ENCODE measurements around the gene PYGO2.

PYGO2 gene

DNA sequence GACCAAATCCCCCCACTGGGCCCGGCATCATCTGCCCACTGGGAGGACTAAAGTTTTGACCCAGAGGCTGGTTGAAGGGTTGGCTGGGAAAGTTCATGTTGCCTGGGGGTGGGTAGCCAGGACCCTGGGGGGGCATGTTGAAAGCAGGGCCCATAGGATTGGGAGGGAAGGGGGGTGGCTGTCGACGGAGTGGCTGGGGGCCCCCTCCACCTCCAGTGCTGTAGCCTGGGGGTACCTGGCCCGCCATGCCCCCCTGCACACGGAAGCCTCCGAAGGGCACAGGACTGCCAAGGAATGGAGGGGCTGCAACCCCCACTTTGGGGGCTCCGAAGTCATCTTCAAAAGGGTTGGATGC, 2.2 kb downstream of the PYGO2 start:
- no peak for DNase-seq

DNA sequence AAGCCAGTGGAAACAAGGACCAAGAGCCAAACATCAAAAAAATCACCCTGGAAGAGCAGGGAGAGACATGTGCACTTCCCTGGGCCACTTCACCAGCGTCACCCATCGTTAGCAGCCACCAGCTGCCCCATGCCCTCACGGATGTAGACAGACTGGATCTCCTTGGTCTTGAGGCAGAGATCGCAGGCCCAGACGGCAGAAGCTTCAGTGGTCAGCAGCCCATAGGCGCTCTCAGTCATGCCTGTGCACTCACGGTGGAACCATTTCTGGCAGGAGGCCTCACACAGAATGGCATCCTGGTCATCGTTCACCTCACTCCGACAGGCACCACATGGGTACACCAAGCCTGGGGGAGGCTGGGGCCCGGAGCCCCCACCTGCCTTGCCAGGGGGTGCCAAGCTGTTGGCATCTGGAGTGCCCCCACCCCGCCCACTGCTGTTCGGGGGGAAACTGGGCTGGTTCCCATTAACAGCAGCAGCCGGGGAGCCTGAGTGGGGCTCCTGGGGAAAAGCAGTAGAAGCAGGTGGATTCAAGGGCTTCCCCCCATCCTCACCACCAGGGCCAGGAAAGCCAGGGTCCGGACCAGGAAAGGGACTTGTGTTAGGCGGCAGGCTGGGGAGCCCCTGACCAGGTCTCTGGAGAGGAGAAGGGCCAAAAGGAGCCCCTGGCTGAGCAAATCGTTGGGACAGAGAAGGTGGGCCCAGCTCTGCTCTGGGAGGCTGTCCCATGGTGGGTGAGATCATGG, 2.7 kb downstream of the PYGO2 start:
- no peak for DNase-seq

DNA sequence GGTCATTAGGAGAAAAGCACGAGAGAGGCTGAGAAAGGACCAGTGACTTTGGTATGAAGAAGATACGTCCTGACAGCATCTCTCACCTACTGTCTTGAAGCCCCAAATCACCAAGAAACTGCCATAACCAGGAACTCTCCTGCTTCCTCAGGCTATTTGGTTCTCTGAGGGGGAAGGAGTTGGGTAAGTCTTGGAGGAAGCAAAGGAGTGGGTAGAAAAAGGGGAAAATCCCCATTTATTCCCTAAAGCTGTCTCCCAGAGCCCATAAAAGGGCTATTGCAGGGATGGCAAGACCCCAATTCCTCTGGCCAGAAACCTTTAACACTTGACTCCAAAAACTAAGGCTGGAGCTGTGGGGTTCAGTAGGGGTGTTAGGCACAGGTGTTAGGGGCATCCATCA, 3.5 kb downstream of the PYGO2 start:
- DNase-seq, result no peak

DNA sequence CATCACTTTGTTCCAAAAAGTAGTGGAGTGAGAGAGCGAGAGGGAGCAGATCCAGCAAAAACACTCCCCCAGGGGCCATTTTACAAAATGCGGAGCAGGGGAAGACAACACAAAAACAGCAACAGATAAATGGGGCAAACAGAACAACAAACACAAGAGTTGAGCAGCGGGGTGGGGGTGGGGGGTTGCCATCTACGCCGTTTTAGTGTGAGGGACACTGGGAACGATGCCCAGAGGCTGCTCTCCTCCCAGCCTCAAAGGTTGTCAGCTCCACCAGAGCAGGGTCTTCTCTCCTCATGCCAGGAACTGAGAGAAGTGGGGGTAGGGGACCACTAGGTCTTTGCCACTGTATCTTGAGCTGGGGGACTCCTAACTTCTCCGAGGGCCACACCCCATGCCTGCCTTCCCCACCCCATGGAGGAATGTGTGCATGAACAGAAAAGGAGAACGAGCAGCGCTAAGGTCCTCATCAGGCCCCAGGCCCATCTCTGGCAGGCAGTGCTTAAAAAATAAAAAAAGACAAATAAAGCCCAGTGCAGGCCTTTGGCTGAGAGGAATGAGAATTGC, 4.4 kb downstream of the PYGO2 start:
- no peak for DNase-seq

DNA sequence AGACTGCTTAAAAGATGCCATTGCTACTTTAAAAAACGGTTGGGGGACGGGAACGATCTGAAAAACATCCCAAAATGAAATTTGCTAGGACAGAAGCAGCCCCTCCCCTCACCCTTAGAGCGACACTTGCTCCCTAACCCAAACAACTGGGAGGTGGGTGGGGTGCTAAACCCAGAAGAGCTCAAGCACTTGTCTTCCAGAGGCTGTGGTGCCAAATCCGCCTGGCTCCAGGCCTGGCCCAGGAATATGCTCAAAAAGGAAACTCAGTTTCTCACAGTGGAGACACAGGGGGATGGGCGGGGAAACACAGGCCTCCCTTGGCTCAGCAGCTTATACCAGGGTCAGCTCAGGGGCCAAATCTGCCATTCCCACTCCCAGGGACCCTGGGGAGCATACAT, 5.0 kb downstream of the PYGO2 start:
- no peak for DNase-seq

DNA sequence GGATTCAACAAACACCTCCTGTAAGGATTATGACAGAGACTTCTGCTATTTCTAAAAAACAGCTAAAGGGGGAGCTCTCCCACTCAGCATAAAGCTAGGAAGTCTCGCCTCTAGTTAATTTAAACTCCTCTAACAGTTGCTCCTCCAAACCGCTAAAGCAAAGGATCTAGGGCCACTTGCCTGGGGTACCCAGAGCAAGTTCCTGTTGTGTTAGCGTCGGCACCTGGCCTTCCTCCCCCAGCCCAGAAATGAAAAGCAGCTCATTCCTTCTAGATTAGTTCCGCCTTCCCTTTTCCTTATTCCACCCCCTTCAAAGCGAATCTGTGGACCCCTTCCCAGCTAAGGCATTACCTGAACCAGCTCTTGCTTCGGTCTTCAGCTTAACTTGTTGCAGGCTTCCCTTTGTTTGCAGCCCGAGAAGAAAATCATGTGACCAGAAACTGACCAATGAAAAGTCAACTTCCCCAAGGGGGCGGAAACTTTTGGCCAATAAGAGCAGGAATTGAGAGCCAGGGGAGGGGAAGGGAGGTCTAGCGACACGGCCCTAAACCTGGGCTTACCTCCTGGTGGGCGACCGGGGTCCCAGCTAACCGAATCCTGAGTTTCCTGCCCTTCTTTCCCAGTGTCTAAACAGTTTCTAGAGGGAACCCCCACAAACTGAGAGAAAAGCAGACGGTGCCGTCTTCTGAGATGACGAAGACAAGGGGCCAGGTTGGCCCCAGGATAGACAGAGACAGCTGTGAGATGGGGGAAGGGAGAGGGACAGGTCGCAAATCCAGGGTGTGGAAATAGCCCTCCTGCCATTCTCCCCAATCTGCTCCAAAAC, 5.7 kb downstream of the PYGO2 start, which contains the start of gene PBXIP1:
Gene PBXIP1 (minus strand): TSS at position 382 of the 826 bp plus-strand sequence. CDS start 2,378 bp downstream, outside the sequence.
- peak; percentile 96 for DNase-seq

DNA sequence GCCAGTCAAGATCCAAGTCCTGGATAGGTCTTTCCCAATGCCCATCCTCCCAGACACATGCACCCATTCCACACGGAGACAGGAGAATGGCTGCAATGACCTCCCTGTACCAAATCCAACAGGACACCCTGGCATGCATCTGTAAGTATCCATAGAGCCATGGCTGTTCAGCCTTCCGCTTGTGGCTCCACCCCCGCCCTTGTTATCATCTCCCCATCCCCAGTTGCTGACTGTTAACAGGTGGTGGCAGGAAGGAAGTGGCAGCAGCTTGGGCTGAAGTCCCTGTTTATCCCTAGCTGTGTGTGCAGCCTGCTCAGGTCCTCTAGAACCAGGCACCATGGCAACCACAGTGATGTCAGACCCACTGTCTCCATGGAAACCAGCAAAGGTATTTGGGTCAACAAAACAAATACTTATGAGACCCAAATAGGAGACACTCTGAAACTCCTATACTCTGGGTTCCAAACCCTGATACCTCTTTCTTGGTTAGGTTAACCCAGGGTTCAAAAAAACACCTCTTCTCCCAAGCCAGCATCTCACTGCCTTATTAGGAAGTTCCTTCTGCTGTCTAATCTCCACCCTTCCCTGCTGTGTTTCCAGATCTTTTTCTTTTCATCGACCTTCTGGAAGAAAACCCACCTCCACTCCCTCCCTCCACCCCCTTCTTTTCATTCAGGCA, 6.4 kb downstream of the PYGO2 start:
- DNase-seq, result peak; percentile 83

DNA sequence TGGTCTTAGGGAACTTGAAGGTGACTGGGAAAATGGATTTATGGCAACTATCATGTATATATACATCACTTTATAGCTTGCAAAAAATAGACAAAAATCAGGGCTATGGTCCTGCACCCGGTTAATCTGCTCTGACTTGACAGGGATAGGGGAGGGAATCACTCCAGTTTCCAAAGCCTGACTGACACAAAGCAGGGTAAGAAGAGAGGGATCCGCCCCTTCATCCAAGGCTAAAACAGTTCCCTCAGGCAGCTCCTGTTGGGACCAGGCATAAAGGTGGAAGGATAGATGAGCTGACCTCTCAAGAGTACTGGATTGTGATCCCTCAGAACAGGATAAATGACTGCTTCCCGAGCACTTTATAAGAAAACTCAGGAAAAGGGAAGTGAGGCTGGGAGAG, 7.0 kb downstream of the PYGO2 start:
- DNase-seq, result no peak

DNA sequence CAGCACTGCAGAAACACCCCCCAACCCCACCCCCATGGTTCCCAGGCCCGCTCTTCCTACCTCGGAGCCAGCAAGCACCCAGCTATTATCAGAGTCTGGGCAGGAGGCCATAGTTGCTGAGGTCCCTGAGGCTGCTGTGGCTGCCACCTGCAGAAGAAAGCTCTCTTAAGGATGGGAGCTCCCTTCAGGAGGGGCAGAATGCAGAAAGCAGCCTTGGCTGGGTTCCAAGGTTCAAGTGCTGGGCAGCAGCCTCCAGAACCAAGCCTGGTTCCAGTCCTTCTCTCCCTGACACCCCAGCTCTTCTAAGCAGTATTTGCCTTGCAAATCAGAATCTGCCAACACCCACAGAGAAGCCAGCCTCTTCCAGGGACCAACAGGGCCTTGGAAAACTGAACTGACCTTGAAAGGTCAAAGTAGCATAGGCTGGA, 8.0 kb downstream of the PYGO2 start:
- DNase-seq, result no peak

DNA sequence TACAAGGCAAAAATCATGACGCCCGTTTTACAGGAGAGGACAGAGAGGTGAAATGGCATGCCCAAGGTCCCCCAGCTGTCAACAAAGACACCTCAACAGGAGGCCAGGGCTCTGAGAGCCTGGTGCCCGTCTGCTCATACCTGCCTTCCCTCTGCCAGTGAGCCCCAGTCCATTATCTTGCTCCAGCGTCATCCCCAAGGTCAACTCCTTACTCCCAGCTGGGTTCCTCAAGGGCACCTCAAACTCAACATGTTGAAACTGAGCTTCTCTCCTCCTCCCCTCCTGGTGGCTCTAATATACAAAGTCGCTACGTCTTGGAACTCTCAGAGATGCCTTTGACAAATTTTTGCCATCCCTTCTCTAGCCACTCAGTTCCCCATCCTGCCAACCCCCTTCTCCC, 8.9 kb downstream of the PYGO2 start:
- DNase-seq, result no peak

DNA sequence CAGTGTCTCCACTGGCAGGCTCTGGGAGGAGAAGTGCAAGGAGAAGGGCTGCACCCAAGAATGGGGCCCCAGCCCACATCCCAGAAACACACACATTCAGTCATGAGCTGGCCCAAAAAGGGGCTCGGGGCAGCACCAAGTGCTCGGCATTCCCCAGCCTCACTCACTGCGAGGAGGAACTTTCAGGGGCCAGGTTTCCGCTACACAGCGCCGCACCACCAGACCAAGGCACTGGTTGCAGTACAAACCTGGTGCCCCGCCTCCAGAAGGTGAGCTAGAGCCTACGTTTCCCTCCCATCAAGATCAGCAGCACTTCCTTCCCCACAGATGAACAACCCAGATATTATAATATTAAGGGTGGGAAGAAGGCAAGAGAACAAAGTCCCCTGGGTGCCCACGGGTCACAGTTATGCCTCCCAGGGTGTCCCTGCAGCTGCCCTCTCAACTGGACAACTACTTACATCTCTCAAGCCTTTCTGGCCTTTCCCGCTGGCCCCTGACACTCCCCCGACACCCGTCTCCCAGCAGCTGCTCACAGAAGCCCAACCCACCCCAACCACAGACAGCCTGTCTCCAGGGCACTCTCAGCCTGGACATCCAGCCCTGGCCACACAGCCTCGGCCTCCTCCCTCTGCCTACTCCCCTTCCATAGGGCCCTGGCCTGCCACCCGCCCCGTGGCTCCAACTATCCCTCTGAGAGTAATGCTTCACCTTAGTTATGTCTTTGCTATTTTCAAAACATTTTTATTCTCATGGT, 9.5 kb downstream of the PYGO2 start:
- no peak for DNase-seq

DNA sequence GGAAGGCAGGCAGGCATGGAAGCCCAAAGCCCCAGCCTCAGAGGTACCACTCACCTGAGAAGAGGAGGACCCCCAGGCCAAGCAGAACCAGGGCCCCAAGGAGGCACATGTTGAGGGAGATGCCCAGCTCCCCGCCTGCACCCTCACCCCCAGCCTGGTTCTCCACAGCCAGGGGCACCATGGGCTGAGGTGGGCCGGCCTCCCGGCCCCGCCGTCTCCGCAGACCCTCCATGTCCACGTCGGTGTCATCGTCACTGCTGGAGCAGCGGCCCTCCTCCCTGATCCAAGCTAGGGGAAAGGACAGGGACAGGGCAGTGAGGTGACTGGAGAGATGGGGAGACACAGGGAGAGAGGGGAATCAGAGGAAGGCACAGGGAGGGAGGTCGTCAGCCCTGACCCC, 13.5 kb downstream of the PYGO2 start:
- no peak for DNase-seq

DNA sequence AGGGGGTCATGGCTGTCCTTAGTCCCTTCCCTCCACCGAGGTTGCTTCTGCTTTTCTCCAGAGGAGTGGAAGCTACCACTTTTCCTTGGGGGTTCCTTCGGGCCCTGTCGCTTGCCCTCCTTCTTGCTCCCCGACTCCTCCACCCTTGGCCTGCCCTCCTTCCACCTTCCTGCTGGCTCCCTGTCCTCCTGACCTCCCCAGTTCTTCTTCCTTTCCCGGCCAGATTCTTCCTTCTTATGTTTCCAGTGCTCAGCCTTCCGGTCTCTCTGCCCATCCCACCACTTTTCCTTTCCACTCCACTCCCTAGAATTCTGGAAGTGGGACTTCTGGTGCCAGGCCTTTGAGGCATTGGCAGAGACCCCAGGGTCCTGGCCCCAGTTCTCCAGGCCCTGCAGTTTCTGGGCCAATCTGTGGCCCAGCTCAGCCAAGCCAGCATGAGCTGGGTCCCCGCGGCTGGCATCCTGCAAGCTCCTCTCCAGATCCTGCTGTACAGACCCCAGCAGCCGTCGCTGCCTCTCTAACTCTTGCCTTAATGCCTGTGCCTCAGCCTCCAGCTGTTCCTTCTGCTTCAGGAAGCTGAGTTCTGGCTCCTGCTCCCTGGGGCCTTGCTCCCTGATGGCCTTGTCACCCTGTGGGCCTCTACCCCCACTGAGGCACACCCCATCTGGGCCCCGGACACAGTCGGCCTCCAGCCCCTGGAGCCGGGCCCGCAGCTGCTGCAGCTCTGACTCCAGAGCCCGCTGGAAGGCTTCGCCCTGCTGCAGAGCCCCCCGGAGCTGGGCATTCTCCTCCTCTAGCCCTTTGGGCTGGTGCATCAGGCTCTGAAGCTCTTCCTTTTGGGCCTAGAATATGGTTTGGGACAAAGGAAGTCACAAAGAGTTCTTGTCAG, 15.4 kb downstream of the PYGO2 start:
- no peak for DNase-seq

DNA sequence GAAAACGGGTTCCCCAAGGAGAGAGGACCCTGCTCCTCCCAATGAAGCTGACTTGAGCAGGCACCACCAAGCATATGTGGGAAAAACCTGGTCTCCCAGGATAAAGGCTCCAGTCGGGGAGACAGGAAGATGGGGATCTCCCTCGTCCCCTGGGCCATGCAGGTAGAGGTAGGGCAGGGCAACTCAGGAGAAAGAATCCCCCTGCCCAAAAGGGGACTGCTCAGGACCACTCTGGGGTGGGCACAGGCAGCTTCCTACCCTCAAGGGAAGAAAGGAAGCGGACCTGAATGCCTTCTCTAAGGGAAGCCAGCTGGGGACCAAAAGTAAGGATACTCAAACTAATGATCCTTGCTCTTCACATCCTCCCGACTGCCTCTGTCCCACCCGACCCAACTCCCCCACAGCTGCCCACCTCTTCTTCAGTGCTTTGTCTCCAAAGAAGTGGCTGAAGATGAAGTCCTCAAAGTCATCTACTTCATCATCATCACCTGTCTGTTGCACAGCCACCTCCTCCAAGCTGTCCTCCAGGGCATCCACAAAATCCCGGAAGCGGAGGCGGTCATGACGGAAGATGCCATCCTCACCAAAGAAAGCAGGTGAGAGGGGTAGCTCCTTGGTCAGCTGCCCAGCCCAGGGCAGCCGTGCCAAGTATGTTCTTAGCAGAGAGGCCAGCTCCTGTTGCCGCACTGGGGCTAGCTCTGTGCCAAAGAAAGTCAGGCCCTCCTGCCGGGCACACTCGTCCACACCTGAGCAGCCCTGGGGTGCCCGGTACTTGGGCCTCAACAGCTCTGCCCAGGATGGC, 16.2 kb downstream of the PYGO2 start:
- DNase-seq, result no peak

DNA sequence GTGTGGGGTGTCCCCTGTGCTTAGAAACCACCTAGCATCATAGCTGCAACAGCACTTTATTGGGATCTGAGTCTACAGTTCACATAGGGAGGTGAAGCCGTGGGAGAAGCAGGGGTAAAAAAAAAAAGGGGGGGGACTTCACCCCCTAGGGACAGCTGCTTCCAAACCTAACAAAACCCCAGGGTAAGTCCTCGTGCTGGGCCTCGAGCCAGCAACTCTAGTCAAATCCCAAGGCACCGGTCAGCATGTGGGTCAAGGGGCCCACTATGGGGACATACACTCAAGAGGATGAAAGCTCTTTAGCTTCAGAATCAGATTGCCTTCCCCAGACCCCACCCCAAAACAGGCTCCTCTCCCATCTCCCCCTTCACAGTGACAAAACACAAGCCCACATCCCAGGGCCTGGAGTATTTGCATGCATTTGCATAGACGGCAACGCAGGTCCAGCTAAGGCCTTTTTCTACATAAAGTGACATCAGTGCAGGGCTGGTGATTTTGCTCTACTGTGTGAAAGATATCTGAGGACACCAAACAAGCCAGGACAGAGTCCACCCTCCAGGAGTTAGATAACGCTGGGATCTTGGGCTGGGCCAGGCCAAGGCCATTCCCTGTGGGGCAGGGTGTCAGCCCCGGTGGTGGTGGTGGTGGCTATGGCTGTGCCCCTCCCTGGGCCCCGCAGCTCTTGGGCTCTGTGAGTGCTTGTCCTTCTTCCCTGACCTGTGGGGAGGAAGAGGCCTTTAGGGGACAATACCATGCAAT, 17.0 kb downstream of the PYGO2 start:
- no peak for DNase-seq

DNA sequence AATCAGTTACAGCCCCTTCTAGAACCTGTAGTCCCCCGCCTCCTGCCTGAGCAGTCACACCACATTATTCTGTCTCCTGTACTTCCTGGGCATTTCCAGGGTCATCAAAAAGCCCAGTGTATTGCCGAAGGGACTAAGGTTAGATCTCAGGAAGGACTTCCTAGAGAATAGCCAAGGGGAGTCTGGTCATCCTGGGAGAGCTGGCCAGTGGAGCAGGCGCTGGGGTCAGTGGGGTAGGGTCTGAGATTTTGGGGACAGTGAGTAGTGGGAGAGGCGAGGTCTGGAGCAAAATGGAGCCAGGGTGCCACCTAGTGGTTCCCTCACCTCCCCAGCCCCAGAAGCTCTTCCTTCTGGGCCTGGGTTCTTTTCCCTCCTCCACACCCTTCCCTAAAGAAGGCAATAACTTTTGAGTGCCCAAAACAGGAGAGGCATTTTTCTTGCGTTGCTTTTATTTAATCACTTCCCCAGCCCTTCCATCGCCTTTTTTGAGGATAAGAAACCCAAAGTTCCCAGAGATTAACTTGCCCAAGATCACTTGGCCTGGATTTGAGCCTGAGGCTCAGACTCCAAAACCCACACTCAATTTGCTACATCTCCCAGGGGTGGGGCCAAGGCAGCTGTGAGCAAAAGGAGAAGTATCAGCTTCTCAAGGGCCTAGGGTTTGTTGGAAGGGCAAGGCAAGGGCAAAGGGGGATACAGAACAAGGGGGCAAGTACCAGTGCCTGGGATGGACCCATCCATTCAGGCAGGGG, 17.8 kb downstream of the PYGO2 start:
- no peak for DNase-seq

DNA sequence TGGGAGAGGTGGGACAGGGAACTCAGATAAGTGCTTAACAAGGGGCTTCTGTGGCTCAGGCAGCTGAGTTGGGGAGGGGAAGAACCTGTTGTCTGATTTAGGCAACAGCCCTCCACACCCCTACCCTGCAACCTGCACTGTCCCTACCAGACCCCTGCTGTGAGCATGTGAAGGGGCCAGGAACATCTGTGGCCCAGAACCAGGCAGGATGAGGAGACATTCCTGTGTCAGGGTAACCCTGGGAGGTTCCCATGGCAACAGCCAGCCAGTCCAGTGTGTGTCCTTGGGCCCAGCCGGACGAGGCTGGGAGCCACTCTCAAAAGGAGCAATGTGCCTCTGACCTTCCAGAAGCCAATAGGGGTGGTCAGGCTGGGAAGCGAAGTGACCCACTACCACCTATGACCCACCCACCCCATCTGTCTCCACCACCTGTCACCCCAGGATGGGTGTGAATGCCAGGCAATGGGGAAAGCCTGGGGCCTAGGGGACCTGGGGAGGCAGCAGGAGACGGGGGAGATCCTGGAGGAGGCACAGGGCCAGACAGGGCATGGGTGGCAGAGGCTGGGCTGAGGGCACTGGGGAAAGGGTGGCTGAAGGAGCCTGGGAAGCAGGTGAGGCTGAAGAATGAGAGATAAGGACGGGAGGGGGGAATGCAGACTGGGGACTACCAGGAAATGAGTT, 20.1 kb downstream of the PYGO2 start:
- no peak for DNase-seq

DNA sequence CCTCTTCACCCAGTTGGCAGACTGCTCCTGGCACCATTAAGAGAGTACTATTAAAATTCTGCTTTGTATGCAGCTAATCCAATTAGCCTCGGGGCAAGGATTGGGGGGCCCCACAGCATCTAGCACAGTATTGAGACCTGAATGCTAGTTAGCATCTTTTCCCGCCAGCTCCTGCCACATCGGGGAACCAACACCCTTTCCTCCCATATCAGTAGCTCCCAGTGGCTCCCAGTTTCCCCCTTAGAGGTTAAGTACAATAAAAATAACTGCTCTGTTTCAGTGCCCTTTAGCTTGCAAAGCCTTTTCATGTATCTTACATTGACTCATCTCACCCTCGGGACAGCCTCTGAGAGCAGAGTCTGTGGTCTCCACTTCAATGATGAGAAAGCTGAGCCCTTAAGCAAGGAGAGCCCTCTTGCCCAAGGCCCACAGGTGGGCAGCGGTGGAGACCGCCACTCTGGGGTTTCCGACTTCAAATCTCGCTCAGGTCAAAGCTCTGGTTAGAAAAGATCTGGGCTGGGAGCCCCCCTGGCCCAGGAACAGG, 20.9 kb downstream of the PYGO2 start:
- DNase-seq, result no peak

All from SHP77 treated with DMSO at 0.1 percent for 48 hours (cell line).